Panc1 (cell line): Measurements from ENCODE around the gene CORO2B.

Experiments used
- POLR2AphosphoS5 ChIP-seq: IDR thresholded peaks from 2 replicates; pipeline ENCODE4 v1.6.1; 2012; ENCODE audit warnings: mild to moderate bottlenecking, low read depth, low read length, moderate library complexity
- SIN3A ChIP-seq: IDR thresholded peaks from 2 replicates; pipeline ENCODE4 v1.6.1; 2012; ENCODE audit warnings: low read depth, mild to moderate bottlenecking, low read length, moderate library complexity, borderline replicate concordance; ENCODE audit not compliant: insufficient read depth
- TCF7L2 ChIP-seq: IDR thresholded peaks from 2 replicates; pipeline ENCODE4 v1.6.1; 2011; ENCODE audit warnings: mild to moderate bottlenecking, low read depth, low read length, inconsistent platforms
- TF ChIP-seq, protein P1 (sequence below): fragments of 450-650 bp; IDR thresholded peaks from 2 replicates; pipeline ENCODE4 v1.5.1; 2017; ENCODE audit warnings: mild to moderate bottlenecking
- TF ChIP-seq, protein P2 (sequence below), 2 experiments: IDR thresholded peaks; 2 replicates each; pipeline ENCODE4 v1.6.1; 2011 to 2012; ENCODE audit warnings: low read depth in 2 of 2, control low read depth in 1 of 2, low read length in 1 of 2, mild to moderate bottlenecking in 1 of 2, moderate library complexity in 1 of 2; ENCODE audit not compliant: insufficient read depth in 1 of 2

DNA sequence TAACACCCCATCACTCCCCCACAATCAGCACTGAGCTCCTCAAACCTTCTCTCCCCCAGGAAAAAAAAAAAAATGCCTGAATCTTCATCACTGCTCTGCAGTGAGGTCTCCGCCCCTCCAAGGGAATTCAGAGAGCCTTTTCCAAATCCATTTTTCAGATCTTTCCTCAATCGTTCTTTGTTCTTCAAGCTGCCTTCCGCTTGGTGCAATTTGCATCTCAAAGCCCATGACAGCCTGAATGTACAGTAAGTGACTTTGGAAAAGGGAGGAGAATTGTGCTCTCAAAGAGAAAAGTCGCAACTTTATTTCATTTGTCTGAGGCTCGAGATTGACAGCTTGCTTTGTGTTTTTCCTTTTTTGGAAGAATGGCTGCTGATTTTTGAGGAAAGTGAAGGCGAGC is 75.0 kb downstream of the CORO2B start:
- TF ChIP-seq SIN3A (no peak), POLR2AphosphoS5 (no peak), TCF7L2 (no peak)
- TF ChIP-seq, protein P1, sequence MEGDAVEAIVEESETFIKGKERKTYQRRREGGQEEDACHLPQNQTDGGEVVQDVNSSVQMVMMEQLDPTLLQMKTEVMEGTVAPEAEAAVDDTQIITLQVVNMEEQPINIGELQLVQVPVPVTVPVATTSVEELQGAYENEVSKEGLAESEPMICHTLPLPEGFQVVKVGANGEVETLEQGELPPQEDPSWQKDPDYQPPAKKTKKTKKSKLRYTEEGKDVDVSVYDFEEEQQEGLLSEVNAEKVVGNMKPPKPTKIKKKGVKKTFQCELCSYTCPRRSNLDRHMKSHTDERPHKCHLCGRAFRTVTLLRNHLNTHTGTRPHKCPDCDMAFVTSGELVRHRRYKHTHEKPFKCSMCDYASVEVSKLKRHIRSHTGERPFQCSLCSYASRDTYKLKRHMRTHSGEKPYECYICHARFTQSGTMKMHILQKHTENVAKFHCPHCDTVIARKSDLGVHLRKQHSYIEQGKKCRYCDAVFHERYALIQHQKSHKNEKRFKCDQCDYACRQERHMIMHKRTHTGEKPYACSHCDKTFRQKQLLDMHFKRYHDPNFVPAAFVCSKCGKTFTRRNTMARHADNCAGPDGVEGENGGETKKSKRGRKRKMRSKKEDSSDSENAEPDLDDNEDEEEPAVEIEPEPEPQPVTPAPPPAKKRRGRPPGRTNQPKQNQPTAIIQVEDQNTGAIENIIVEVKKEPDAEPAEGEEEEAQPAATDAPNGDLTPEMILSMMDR: no peak
- TF ChIP-seq, protein P2, sequence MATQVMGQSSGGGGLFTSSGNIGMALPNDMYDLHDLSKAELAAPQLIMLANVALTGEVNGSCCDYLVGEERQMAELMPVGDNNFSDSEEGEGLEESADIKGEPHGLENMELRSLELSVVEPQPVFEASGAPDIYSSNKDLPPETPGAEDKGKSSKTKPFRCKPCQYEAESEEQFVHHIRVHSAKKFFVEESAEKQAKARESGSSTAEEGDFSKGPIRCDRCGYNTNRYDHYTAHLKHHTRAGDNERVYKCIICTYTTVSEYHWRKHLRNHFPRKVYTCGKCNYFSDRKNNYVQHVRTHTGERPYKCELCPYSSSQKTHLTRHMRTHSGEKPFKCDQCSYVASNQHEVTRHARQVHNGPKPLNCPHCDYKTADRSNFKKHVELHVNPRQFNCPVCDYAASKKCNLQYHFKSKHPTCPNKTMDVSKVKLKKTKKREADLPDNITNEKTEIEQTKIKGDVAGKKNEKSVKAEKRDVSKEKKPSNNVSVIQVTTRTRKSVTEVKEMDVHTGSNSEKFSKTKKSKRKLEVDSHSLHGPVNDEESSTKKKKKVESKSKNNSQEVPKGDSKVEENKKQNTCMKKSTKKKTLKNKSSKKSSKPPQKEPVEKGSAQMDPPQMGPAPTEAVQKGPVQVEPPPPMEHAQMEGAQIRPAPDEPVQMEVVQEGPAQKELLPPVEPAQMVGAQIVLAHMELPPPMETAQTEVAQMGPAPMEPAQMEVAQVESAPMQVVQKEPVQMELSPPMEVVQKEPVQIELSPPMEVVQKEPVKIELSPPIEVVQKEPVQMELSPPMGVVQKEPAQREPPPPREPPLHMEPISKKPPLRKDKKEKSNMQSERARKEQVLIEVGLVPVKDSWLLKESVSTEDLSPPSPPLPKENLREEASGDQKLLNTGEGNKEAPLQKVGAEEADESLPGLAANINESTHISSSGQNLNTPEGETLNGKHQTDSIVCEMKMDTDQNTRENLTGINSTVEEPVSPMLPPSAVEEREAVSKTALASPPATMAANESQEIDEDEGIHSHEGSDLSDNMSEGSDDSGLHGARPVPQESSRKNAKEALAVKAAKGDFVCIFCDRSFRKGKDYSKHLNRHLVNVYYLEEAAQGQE (IDR thresholded peaks at IDR 0.05; ENCODE audit: insufficient read depth in 1 of 2, low read depth in 2 of 2, low read length in 1 of 2): no peak
